Stimulated activated CD4-positive, alpha-beta T cell treated with anti-CD3 and anti-CD28 coated beads, TNF-alpha, amount 100 ng/mL, for 4 hours (primary cell): ENCODE results near the gene NEIL3.

Experiments used
- DNase-seq, 3 experiments: peaks; one replicate each; pipeline ENCODE4 v3.0.0-alpha.2; 2020; ENCODE audit warnings: low read depth in 3 of 3

Gene NEIL3

DNA sequence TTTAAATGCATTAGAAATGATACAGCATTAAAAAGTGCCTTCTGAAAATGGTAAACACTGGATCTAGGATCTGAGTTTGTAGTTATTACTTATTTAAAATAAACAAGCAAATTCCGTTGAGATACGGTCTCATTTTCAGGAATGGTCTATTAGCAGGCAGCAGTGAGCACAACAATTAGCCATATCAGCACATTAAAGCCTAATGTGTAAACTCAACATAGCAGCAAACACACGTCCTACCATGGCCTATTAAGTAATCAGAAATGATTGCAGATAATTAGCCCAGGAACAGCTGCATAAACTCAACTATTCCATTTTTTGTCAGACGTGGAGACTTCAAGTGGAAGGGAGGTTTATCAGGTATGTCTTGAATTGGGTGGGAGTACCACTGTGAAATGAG is 61.8 kb downstream of the NEIL3 start:
- no peak for DNase-seq

DNA sequence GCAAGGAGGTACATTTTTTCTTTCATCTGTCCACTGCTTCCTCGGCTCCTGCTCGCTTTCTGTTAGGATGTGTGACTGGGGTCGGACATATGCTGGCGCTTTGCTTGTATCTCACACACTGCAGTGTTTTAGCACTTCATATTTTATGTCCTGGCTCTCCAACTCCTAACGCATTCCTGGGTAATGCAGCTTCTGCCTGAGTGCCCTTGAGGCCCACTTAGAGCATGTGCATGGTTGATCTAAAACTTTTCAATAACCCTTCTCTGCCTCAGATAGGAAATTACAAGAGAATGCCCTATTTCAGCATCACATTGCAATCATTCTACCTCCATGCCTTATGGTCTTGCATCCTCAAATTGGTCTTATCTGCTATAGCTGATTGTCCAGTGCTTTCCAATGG is 65.3 kb downstream of the NEIL3 start:
- DNase-seq = no peak

DNA sequence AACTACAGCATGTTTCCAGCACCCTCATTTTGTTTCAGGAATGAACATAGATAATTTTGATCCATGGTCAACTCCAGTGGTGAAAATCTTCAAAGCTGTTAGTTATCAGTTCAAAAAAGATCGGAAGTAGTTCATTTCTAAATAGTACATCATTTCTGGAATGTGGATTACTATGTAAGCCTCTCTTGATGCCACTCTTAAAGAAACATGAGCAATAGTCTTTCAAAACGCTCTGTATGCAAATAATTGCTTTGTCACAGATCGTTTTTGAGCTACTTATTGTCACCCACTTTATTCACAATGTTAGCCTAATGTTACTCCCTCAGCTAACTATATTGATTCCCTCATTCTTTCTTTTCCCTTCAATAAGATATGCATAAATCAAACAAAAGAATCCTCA is 65.7 kb downstream of the NEIL3 start:
- no peak for DNase-seq

DNA sequence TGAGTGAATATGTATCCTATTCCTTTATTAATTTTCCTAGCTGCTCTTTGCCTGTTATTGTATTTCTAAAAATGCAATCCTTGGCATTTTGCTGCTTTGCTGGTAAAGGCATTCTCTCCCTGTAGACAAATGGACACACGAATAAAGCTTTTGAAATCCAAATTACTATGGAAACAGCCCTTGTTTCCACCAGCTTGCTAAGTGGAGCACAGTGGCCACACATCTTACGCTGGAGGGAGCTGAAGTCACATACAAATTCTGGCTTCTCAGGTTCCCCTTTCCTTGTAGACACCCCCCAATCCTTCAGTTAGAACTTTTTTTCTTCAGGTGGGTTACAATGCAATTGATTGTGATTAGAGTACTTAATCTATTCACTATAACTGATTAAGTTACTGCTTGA is 66.3 kb downstream of the NEIL3 start:
- no peak for DNase-seq

GRCh38 chr4:177380730-177381287 is 71.1 kb downstream of the NEIL3 start:
- DNase-seq = no peak

GRCh38 chr4:177381762-177382310 is 72.2 kb downstream of the NEIL3 start:
- DNase-seq = no peak

DNA sequence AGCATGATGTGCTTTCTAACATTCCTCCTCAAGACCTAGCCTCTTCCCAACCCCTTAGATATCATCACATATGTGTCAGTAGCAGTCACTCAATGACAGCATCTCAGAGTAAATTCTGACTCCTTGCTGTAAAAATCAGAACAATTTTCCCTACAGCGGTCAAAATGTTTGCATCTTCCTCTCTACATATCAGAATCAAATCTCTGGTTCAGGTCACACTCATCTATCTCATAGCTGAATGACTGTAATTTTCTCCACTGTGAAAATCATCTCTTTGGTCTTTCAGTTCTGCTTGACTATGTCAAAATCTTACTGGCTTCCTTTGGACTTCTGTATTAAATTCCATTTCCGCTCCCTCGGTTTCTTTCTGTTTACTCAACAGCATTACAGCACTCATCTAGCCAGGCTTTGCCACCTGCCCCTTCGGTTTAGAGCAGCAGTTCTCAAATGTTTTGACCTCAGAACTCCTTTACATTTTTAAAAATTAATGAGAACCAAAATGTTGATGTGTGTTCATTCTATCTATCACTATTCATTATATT is 75.3 kb downstream of the NEIL3 start:
- no peak for DNase-seq

- DNase-seq = no peak
Measured at GRCh38 chr4:177385576-177386277, 76.1 kb downstream of the NEIL3 start.

GRCh38 chr4:177386278-177386815 is 76.7 kb downstream of the NEIL3 start:
- no peak for DNase-seq

DNA sequence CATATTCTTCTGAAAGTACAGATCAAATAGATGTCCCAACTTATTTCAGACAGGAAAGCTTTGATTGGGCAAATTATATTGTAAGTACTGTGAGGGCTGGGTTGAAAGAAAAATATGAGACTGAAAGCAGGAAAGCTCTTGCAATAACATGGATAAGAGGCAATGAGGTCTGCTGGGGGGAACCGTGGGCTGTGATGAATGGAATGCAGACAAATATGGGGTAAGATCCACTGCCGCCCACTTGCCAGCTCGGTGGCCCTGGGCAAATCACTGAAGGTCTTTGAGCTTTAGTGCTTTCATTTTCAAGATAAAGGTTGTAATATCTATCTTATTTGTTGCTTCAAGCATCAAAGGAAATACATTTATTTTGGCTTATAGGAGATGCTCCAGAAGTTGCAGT is 81.6 kb downstream of the NEIL3 start:
- DNase-seq = no peak

DNA sequence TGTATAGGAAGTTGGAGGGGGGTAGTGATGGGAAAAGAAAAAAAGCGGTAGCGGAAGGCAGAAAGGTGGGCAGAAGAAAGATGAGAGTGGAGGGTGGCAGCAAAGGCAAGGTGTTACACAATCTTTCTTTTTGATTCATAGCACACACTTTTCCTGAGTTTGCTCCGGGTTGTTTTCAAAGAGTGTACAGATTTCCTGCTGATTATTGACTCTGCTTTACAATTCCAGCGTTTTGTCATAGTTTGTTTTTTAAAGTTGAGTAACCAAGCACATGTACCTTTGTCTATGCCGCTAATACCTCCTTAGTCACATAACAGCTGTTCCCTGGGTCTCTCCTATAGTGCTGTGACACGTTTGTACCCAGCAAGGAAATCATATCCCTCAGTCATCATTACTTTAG is 82.3 kb downstream of the NEIL3 start:
- no peak for DNase-seq

GRCh38 chr4:177393236-177393635 is 83.6 kb downstream of the NEIL3 start:
- no peak for DNase-seq

DNA sequence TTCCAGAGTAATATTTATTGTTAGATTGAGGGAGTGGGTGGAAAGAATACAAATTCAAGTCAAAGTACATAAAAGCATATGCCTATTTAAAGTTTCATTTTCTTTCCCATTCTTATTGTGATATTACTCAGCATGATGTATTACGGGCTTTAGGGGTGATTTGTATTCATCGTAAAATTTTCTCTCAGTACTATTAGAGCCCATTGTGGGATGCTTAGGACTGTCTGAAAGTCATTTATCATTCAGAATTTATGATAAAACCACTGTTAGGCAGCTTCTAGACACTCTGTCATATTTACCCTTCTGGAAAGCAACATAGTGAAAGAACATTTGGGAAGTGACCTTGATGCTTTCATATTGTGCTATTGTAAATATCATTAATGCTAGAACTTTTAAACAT is 86.7 kb downstream of the NEIL3 start:
- DNase-seq = no peak

- no peak for DNase-seq
Measured at GRCh38 chr4:177400030-177400429, 90.4 kb downstream of the NEIL3 start.

DNA sequence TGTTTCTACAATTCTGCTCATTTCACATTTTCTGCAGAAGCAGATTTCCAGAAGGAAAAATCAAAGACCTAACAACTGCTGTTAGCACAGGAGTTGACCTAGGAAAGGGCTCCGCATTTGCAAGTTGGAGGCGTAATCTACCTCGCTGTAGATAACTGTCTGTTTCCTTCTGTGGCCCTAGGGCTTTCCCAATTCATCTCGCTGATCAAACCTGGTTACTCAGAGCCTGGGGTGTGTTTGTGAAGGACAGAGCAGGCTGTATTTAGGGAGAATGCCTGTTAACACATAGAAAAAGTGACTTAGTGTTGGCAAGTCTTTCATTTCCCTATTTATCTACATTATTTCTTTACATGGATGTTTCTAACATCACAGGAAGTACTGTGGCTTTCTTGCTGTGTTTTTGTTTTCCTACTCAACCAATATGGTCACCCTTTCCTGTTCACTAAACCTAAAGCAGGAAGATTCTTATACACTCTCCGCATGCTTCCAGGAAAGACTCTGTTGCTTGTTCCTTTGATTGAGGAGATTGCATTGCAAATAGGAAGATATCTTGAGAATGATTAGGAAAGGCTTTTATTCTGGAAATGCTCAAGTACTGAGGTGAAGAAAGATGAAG is 92.1 kb downstream of the NEIL3 start:
- DNase-seq = no peak

DNA sequence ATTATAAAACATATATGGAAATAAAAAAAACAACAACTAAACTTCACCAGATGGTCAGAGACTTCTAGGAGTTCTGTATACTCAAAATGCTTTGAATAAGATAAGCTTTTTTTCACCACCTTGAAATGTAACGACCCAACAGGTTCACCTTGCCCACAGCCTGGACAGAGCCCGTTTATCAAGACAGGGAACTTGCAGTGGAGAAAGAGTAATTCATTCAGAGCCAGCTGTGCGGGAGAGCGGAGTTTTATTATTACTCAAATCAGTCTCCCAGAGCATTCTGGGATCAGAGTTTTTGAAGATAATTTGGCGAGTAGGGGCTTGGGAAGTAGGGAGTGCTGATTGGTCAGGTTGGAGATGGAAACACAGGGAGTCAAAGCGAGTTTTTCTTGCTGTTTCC is 94.1 kb downstream of the NEIL3 start:
- no peak for DNase-seq

DNA sequence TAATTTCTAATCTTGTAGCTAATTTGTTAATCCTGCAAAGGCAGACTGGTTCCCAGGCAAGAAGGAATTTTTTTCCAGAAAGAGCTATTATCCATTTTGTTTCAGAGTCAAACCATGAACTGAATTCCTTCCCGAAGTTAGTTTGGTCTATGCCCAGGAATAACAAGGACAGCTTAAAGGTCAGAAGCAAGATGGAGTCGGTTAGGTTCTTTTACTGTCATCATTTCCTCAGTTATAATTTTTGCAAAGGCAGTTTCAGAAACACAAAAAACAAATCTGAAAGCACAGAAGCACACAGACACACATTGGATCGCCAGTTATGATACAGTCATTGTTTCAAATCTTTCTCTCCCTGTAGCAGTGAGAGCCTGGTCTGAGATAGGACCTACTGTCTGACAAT is 94.7 kb downstream of the NEIL3 start:
- no peak for DNase-seq

GRCh38 chr4:177404986-177405385 is 95.3 kb downstream of the NEIL3 start:
- no peak for DNase-seq

DNA sequence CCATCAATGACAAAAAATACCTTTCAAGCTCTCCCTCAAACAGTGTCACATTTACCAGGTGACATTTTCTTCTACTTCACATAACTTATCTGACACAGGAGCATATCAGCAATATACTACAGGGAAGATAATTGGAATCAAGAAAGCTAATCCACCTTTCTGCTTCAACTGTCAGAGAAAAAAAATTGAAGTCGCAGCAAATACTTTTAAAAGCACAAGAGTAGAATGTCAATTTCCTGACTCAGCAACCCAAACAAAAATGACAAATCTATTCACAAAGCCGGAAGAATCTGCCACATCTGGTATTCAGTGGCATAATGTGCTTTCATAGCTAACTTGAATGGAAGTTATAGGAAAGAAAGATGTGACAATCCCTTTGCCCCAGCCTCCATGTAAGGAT is 95.8 kb downstream of the NEIL3 start:
- no peak for DNase-seq

GRCh38 chr4:177408023-177408422 is 98.3 kb downstream of the NEIL3 start:
- DNase-seq = no peak

DNA sequence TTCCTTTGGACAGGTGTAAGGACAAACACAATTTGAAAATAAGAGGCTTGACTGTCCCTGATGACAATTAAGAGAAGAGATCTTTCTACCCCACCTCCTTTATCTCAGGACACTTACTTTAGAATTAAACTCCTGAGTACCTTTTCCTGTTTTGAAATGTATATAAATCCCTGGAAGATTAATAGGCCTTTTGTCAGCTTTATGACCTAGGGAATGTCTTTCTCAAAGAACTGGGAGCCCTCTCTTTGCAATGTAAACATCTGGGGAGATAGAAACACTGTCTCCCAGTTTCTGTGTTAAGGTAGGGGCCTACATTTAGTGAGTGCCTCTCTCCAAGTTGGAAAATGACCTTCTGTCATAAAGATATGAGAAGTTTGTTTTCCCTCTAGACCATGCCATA is 100.9 kb downstream of the NEIL3 start:
- no peak for DNase-seq

GRCh38 chr4:177411996-177412395 is 102.3 kb downstream of the NEIL3 start:
- DNase-seq = no peak
